Measurements from ENCODE around the gene ID1.
"Not testable (repeated sequence)": the region's sequence is repeated elsewhere in the genome, so short reads cannot be mapped to it uniquely, and the experiment has no call there.

The ID1 gene

DNA sequence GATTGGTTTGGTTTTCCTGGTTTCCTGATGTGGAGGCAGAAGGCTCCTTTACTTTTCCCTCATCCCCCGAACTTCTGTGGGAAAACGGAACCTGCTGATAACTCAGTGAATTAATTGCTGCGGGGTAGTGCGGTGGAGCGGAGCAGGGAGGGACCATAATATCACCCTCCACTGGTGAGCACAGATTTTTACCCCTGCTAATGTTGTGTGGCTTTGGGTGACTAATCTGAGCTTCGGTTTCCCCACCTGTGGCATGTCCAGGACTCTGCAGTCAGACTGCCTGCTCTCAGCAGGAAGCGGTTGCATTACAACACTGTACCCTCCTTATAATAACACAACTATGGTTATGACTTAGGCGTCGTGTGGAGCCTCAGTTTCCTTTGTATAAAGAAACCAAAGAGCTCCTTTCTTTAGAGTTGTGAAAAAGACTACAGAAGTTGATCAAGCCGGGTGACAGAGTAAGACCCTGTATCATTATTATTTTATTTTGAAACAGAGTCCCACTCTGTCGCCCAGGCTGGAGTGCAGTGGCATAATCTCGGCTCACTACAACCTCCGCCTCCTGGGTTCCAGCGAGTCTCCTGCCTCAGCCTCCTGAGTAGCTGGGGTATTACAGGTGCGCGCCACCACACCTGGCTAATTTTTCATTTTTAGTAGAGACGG lies 2.2 kb upstream of the ID1 start:
- no peak for DNase-seq

DNA sequence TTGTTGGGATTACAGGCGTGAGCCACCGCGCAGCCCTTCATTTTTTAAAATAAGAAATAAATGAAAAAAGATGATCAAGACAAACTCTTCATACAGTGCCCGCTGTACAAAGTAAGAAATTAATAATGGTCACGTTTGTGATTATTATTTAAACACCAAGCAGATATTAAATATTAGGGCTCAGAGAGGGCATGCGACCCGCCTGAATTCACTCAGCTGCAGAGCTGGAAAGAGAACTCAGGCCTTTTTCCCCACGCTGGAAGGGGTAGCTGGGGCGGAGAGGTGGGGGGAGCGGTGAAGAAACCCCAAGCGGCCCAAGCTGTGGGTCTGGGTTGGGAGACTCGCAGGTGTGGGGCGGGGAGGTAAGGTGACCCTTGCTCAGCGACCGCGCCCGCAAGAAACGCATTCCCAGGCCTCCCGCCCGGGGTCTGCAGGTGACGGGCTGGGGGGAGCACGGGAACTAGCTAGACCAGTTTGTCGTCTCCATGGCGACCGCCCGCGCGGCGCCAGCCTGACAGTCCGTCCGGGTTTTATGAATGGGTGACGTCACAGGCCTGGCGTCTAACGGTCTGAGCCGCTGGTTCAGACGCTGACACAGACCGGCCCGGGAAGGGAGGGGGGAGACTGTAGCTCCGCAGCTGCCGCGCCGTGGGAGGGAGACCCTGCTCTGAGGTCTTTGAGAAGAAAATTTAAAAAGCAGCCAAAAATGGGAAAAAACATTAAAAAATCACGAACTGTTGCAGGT lies 1.1 kb upstream of the ID1 start:
- DNase-seq: peak; percentile 96

DNA sequence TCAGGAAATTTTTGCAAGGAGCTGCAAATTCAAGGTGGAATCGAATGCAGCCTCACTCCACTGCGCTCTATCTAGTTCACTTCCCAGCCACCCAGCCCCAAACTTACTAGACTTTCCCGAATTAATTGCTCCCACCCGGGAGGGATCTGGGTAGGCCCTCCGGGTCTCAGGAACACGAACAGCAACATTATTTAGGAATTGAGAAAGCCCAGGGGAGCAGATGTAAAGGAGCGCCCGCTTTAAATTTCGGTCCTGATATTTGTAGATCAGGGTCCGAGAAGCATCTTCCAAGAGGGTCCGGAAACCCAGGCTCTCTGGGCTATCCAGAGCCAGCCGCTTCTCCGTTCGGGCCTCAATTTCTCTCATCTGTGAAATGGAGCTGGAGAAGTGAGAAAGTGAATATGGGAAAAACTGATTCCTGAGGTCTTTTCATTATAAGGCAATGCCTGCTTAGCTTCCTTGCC lies 490 bp upstream of the ID1 start:
- no peak for DNase-seq

DNA sequence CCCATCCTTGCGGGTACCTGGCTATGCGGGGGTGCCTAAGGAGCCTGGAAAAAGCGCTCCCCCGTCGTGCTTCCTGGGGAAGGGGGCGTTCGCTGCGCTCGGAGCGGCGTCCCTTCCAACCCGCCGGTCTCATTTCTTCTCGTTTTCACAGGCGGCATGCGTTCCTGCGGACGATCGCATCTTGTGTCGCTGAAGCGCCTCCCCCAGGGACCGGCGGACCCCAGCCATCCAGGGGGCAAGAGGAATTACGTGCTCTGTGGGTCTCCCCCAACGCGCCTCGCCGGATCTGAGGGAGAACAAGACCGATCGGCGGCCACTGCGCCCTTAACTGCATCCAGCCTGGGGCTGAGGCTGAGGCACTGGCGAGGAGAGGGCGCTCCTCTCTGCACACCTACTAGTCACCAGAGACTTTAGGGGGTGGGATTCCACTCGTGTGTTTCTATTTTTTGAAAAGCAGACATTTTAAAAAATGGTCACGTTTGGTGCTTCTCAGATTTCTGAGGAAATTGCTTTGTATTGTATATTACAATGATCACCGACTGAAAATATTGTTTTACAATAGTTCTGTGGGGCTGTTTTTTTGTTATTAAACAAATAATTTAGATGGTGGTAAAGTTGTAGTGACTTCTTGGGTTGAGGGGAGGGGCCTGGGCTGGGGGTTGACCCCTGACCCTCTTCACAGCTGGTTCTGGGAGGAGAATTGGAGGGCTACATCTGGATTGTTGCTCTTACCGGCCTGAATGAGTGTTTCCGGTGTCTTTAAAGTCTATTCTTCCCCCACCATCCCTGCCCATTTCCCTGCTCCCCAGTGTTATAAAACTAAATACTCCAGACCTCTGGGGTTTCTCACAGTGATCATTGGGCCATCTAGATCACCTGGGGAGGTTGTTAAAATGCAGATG lies 1.1 kb downstream of the ID1 start:
- DNase-seq: peak; percentile 56

DNA sequence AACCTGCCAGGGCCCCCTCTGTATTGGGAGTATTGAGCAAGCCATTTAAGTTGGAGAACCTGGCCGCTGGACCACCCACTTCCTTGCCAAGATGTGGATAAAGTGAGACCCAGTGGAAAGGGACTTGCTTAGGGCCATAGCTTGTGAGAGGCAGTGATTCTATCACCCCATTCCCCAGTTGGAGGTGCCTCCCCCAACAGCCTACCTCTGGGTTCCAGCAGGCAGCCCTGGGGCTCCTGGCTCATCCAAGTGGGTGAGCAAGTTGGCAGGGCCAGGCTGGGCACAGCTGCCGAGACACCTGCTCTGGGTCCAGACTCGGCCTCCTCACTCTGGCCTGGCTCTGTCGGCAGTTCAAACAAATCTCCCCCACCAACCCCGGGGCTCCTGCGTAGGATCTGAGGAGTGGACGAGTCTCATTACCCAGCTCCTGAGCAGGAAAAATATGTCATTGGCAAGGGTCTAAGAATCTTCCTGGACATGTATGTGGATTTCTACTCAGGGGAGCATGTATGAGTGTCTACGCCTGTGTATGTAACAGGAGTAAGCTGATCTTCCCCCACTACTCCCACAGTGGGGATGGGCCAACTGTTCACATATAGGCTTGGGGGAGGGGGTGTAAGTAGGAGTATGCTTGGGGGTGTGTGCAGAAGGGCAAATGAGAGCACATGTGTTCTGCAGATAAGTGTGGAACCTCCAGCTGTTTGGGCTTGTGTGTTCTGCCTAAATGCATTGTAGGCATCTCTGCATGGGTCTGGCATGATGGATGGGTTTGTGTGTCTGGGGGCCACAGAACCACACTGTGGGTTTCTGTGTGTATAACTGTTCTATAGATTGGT lies 1.9 kb downstream of the ID1 start:
- DNase-seq: peak; percentile 94

DNA sequence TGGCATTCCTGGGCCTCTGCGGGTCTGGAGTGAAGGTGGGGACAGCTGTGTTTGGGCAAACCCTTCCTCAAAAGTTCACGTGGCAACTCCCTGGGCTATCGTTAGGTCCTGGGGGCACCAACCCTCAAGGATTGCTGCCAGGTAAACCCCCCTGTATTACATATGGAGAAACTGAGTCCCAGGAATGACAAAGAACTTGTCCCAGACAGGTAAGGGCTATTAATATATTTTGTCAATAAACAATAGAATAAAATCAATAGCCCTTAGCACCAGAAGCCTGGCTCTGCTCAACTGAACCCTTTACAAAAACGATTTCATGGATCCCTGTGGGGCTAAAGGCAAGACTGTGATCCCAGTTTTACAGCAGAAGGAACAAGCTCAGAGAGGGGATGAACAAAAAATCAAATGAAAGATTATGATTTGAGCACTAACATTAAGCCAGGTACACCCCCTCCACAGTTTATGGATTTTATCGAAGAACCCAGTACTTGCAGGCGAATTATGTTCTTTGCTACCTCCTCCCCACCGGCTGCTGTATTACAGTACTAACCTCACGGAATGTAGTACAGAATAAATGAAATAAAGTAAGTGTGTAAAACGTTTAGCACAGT lies 2.7 kb downstream of the ID1 start:
- no peak for DNase-seq

DNA sequence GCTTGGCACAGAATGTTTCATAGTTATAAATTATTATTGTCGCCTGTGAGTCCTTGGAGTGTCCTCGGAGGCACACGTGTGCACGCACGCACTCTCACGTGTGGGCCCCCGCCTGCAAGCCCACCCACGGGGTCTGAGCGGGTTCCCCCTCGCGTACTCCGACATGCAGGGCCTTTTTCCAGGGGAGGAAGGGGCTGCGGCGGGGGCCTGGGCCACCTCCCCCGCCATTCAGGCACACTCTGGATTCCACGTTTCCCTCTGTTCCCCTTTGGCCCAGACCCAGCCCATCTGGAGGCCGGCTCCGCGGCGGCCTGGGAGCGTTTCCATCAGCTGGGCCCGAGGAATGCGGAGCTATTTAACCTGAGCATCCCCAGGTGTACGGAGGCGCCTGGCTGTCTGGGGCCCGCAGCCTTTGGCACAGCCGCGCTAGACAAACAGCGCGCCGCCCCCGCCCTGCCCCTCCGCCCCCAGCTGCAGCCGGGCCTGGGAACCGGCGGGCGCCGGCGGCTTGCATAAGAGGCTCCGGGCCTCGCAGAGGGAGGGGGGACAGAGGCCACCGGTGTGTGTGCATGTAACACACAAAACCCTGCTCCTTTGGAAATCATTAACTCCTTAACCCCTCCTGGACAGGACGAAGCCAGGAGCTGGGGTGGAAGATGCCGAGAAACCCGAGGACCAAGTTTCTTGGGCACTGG lies 3.3 kb downstream of the ID1 start:
- peak; percentile 64 for DNase-seq

DNA sequence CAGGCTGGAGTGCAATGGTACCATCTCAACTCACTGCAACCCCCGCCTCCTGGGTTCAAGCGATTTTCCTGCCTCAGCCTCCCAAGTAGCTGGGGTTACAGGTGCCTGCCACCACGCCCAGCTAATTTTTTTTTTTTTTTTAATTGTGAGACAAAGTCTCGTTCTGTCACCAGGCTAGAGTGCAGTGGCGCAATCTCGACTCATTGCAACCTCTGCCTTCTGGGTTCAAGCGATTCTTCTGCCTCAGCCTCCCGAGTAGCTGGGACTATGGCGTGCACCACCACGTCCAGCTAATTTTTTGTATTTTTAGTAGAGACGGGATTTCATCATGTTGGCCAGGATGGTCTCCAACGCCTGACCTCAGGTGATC lies 7.2 kb downstream of the ID1 start:
- DNase-seq: not testable (repeated sequence)

DNA sequence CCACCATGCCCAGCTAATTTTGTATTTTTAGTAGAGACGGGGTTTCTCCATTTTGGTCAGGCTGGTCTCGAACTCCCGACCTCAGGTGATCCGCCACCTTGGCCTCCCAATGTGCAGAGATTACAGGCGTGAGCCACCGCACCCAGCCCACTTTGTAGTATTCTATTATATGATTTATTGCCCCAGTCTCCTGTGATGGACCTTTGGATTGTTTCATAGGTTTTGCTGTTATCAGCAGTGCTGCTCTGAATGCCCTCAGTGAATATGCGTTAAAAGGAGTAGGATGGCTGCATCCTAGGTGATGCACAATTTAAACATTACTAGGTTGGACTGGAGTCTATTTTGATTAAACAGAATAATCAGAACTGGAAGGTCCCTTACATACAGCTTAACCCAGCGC lies 10.3 kb downstream of the ID1 start:
- DNase-seq: no peak

DNA sequence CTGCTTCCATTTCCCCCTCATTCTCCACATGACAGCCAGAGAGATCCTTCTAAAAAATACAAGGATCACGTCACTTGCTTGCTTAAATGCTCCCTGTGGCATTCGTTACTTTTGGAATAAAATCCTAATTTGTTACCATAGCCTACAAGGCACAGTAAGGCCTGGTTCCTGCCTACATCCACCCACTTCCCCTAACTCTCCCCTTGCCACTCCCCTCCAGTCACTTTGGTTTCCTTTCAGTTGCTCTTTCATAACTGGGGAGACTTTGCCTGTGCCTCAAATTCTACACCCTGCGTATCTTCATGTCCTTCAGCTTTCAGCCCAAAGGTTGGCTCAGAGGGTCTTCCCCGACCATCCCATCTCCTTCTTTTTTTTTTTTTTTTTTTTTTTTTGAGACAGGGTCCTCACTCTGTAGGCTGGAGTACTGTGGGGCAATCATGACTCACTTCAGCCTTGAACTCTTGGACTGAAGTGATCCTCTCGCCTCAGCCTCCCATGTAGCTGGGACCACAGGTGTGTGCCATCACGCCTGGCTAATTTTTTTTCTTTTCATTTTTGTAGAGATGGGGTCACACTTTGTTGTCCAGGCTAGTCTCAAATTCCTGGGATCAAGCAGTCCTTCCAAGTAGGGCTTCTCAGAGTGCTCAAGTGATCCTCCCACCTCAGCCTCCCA lies 12.5 kb downstream of the ID1 start:
- DNase-seq: peak; percentile 74

DNA sequence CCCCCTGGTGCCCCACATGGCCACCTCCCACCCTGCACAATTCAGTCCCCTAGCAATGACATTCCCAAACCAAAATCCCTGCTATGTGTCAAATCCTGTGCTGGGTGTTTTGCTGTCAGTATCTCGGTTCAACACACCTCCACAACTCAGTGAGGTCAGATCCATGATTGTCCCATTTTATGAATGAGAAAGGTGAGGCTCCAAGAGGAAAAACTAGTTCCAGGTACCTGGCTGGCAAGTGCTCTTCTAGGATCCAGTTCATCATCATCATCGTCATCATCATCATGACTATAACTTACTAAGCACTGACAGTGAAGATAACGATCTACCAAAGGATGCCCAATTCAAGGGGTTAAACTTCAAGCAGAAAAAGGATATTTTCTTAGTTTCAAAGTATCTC lies 15.2 kb downstream of the ID1 start:
- DNase-seq: no peak

DNA sequence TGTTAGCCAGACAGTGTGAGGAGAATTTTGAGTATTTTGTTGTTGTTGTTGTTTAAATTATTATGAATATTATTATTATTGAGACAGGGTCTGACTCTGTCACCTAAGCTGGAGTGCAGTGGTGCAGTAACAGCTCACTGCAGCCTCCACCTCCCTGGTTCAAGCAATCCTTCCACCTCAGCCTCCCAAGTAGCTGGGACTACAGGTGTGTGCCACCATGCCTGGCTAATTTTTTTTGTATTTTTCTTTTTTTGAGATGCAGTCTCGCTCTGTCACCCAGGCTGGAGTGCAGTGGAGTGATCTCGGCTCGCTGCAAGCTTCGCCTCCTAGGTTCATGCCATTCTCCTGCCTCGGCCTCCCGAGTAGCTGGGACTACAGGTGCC lies 18.0 kb downstream of the ID1 start:
- DNase-seq: not testable (repeated sequence)

DNA sequence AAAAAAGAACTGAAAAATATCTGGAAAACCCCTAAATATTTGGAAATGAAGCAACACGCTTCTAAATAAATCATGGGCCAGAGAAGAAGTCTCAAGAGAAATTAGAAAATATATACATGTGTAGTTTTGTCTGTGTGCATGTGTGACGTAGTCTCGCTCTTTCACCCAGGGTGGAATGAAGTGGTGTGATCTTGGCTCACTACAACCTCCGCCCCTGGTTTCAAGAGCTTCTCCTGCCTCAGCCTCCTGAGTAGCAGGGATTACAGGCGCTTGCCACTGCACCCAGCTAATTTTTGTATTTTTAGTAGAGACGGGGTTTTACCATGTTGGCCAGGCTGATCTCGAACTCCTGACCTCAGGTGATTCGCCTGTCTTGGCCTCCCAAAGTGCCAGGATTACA lies 21.4 kb downstream of the ID1 start:
- DNase-seq: not testable (repeated sequence)

DNA sequence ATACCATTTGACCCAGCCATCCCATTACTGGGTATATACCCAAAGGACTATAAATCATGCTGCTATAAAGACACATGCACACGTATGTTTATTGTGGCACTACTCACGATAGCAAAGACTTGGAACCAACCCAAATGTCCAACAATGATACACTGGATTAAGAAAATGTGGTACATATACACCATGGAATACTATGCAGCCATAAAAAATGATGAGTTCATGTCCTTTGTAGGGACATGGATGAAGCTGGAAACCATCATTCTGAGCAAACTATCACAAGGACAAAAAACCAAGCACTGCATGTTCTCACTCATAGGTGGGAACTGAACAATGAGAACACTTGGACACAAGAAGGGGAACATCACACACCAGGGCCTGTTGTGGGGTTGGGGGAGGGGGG lies 23.0 kb downstream of the ID1 start:
- not testable (repeated sequence) for DNase-seq

DNA sequence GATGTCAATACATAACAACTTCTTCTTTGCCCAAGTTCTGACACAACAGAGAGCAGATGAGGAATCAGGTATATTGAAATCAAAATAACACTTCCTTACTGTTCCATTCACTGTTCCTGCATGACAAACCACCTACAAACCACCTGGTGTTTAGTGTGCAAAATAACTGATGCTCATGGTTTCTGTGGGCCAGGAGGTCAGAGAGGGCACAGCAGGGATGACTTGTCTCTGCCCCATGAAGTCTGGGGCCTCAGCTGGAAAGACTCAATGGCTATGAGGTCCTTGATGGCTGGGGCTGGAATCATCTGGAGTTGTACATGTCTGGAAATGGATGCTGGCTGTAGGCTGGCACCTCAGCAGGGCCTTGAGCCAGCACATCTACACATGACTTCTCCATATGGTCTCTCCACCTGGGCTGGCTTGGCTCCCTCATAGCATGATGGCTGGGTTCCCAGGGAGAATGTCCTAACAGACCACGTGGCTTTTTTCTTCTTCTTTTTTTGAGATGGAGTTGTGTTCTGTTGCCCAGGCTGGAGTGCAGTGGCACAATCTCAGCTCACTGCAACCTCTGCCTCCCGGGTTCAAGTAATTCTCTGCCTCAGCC lies 25.2 kb downstream of the ID1 start:
- DNase-seq: no peak

DNA sequence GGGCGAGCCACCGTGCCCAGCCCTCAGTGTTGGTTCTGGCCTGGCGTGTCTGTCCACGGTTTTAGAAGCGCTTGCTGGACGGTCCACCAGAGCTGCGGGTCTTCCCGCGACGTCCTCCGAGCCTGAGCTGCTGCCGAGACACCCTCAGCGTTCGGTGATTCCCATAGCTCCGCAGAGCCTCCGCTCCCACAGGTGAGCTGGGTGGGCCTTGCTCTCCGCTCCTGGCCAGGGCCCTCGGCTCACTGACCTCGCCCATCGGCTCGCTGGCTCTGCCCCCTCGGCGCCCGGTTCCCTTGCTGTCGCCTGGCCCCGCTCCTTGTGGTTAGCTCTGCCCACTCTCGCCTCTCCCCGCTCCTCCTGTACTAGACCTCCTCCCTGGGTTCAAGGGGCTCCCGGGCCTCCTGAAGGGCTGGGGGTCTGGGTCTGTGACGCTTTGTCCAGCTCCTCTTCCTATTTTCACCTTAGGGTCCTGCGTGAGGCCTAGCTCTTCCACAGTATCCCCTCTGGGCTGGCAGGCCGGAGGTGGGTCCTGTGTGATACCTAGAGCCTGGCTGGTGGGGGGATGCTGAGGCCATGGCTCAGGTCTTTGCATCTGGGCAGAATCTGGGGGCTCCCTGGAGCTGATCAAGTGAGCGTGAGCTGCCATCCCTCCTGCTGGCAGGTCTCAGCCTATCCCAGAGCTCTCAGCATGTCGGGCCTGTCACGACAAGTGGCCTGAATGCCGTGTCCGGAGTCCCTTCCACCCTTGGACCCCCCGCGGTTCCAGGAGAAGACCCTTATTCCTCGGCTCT lies 27.7 kb downstream of the ID1 start:
- DNase-seq: no peak

DNA sequence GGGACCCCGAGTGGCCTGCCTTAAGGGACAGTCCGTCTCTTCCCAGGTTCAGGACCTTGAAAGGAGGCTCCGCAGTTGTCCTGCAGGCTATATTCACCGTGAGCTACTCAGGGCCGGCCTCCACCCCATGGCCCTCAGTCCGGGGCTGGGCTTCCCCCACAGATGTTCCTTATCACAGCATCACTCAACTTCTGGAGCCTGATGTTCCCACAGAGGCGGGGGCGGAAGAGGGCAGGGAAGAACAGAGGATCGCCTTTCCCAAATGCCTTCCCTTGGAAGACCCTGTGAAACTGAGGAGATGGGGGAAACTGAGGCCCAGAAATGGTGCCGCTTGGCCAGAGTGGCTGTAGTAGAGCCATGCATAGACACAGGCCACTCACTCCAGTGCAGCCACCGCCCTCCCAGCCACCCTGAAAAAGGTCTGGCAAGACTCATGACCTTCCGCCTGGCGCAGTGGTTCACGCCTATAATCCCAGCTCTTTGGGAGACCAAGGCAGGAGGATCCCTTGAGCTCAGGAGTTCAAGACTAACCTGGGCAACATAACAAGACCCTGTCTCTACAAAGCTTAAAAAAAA lies 28.3 kb downstream of the ID1 start:
- no peak for DNase-seq

DNA sequence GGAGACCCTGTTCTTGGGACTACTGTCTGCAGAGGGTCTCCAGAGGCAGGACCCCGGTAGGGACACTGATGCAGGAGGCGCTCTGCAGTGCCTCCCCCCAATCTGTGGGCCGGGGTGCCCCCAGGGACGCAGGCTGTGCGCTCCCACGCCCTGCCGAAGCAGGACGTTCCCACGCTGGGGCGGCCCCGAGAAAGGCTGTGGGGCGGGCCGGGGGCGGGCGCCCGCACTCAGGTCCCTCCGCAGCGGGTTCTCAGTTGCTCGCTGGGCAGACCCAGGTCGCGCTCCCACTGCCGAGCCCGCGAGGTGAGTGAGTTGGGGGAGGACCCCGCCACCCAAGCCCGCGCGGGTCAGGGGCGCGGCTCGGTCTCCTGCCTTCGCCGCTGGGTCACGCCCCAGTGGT lies 32.6 kb downstream of the ID1 start, which contains the start of gene COX4I2:
Gene COX4I2, plus strand, starts transcription at position 253 of the 400 bp plus-strand sequence. CDS start 1,106 bp downstream, outside the sequence.
- DNase-seq: no peak

DNA sequence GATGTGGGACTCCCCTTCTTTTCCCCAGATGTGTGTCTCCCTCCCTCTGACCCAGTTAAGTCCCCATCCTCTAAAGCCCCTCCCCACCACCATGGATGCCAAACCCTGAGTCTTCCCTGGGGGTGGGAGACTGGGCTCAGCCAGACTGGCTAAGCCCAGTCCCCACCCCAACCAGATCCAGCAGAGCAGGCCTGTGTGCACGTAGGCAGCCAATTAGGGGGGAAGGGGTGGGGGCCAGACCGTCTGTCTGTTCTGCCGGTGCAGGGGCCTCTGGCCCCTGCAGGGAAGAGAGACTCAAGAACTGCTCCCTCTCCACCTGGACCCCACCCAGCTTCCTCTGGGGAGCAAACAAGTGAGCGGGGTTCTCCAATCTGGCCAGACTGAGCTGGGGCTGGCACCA lies 33.2 kb downstream of the ID1 start:
- no peak for DNase-seq
